Measurements from ENCODE around the gene DOK4. TPM values are rescaled to one million over a fixed set of nuclear protein-coding genes. Genes with fewer than 3 reads are reported as not detected.

Gene DOK4
- total RNA-seq = 50.2 and 72.3 TPM in 2 replicates

- DNase-seq (ENCODE audit: low read depth) = peak; percentile 26
These were observed at the start of gene DOK4 for GRCh38 chr16:57485916-57486857. DOK4 (minus strand) TSS chr16:57486493; CDS start chr16:57479507, 6,986 bp downstream.

- DNase-seq (ENCODE audit: low read depth) = peak; percentile 71
These were observed 49.5 kb upstream of the DOK4 start for GRCh38 chr16:57535680-57536305.

- DNase-seq (ENCODE audit: low read depth) = no peak
These were observed 48.8 kb upstream of the DOK4 start for GRCh38 chr16:57534881-57535658.

- DNase-seq (ENCODE audit: low read depth) = no peak
These were observed 48.1 kb upstream of the DOK4 start for GRCh38 chr16:57534337-57534880.

GRCh38 chr16:57533431-57534336 lies 47.4 kb upstream of the DOK4 start:
- no peak for DNase-seq (ENCODE audit: low read depth)

GRCh38 chr16:57532266-57532625 lies 46.0 kb upstream of the DOK4 start:
- no peak for DNase-seq (ENCODE audit: low read depth)

- DNase-seq (ENCODE audit: low read depth) = no peak
These were observed 45.5 kb upstream of the DOK4 start for GRCh38 chr16:57531635-57532265.

GRCh38 chr16:57531253-57531575 lies 44.9 kb upstream of the DOK4 start:
- no peak for DNase-seq (ENCODE audit: low read depth)

GRCh38 chr16:57530522-57531252 lies 44.4 kb upstream of the DOK4 start:
- no peak for DNase-seq (ENCODE audit: low read depth)

GRCh38 chr16:57530104-57530521 lies 43.8 kb upstream of the DOK4 start:
- peak; percentile 36 for DNase-seq (ENCODE audit: low read depth)

GRCh38 chr16:57529391-57530103 lies 43.3 kb upstream of the DOK4 start:
- no peak for DNase-seq (ENCODE audit: low read depth)

- DNase-seq (ENCODE audit: low read depth) = no peak
These were observed 42.5 kb upstream of the DOK4 start for GRCh38 chr16:57528499-57529390.

- DNase-seq (ENCODE audit: low read depth) = no peak
These were observed 41.5 kb upstream of the DOK4 start for GRCh38 chr16:57527610-57528360.

GRCh38 chr16:57527027-57527426 lies 40.7 kb upstream of the DOK4 start:
- no peak for DNase-seq (ENCODE audit: low read depth)

GRCh38 chr16:57526498-57526897 lies 40.2 kb upstream of the DOK4 start:
- no peak for DNase-seq (ENCODE audit: low read depth)

GRCh38 chr16:57525761-57526160 lies 39.5 kb upstream of the DOK4 start:
- DNase-seq (ENCODE audit: low read depth) = peak; percentile 35

- DNase-seq (ENCODE audit: low read depth) = no peak
These were observed 36.7 kb upstream of the DOK4 start for GRCh38 chr16:57522960-57523359.

All from renal cortical epithelial cell (primary cell).